Mucosa of descending colon (tissue), 3 donors: ENCODE measurements around the gene ZFP57. TPM values are rescaled to one million over a fixed set of nuclear protein-coding genes. Genes with fewer than 3 reads are reported as not detected.

Experiments used
- ATAC-seq: fragments of 200-7000 bp; cut with Tn5 transposase; one replicate; pipeline ENCODE4 v1.9.1; 2020; ENCODE audit warnings: mild to moderate bottlenecking, moderate library complexity
- DNase-seq, 3 donors: peaks; one replicate each; pipeline ENCODE4 v3.0.0-alpha.2; 2020
- H3K36me3 ChIP-seq: fragments of 200-600 bp; one replicate; pipeline ENCODE4 v1.8.0; 2021; ENCODE audit warnings: low read depth, mild to moderate bottlenecking
- H3K4me1 ChIP-seq: fragments of 200-600 bp; one replicate; pipeline ENCODE4 v1.8.0; 2021; ENCODE audit warnings: low read depth, mild to moderate bottlenecking
- H3K4me3 ChIP-seq: fragments of 200-600 bp; one replicate; pipeline ENCODE4 v1.8.0; 2021; ENCODE audit warnings: mild to moderate bottlenecking
- H3K9me3 ChIP-seq: fragments of 200-600 bp; one replicate; pipeline ENCODE4 v1.8.0; 2021; ENCODE audit warnings: mild to moderate bottlenecking
- intact Hi-C, 2 donors: fragments of 100-400 bp; cut with DNase I in 1 of 2; cut with micrococcal nuclease in 1 of 2; formaldehyde crosslinking; loops; one replicate each; pipeline versions ENCODE4 v1.11.0 to v1.11.1; 2022; cut with DNase I, micrococcal nuclease
- total RNA-seq, 3 donors: library from RNA; stranded (reverse); fragmentation: NEBNext Ultra II Directional in 2 of 3; extraction: Animal tissue kit (Norgen Biotek cat#: 25700) in 2 of 3; gene quantifications; one replicate each; pipeline versions ENCODE4 v1.2.1 to v1.2.4, GENCODE V29; 2021 to 2023
- TF ChIP-seq, protein P1 (sequence below): fragments of 200-600 bp; IDR thresholded peaks from one replicate; pipeline ENCODE4 v1.8.0; 2022; ENCODE audit warnings: antibody characterized with exemption, mild to moderate bottlenecking
- donor health status: DM: no; HTN: no; CAD: no; lungs with moderate emphysema.
- donor health status: DM: no; HTN: no; CAD: no.
- donor health status: DM: no; HTN: yes; CAD: no.

ZFP57 gene
- total RNA-seq, 3 donors from 2014 or later, result not detected

DNA sequence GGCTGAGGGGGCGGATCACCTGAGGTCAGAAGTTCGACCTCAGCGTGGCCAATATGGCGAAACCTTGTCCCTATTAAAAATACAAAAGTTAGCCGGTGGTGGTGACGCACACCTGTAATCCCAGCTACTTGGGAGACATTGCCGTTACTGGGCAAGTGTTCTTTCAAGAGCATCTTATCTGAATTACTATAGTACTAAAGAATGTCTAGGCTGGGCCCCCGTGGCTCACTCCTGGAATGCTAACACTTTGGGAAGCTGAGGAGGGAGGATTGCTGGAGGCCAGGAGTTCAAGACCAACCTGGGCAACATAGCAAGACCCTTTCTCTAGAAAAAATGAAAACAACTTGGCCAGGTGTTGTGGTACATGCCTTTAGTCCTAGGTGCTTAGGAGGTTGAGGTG, 859 bp upstream of the ZFP57 start:
- TF ChIP-seq, protein P1, sequence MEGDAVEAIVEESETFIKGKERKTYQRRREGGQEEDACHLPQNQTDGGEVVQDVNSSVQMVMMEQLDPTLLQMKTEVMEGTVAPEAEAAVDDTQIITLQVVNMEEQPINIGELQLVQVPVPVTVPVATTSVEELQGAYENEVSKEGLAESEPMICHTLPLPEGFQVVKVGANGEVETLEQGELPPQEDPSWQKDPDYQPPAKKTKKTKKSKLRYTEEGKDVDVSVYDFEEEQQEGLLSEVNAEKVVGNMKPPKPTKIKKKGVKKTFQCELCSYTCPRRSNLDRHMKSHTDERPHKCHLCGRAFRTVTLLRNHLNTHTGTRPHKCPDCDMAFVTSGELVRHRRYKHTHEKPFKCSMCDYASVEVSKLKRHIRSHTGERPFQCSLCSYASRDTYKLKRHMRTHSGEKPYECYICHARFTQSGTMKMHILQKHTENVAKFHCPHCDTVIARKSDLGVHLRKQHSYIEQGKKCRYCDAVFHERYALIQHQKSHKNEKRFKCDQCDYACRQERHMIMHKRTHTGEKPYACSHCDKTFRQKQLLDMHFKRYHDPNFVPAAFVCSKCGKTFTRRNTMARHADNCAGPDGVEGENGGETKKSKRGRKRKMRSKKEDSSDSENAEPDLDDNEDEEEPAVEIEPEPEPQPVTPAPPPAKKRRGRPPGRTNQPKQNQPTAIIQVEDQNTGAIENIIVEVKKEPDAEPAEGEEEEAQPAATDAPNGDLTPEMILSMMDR, result no peak
- Histone ChIP-seq H3K9me3 (no peaks in the 10 kb centered on the region), H3K4me1 (no peaks in the 10 kb centered on the region), H3K36me3 (no peaks in the 10 kb centered on the region), H3K4me3 (no peak overlapping the region)
- ATAC-seq (no peak), DNase-seq (no peak)
- intact Hi-C loops, result no loop called here

DNA sequence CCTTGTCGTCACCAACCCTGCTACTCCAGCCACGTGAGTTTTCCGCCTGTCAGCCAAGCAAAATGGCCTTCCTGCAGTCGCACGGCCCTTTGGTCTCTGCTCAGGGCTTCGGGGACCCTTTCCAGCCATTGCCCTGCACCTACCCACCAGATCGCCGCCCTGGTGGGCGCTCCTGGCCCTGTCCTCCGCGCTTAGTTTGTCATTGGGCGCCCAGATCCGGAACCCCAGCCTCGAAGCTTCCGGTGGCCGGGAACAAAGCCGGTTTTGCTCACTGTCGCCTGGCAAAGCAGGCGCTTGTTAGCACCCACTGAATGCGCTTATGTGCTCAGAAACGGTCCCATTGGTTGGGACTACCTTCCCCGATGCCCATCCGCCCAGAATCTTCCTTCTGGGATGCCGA, 536 bp downstream of the ZFP57 start:
- Histone ChIP-seq H3K36me3 (no peaks in the 10 kb centered on the region), H3K9me3 (no peaks in the 10 kb centered on the region), H3K4me3 (no peak overlapping the region), H3K4me1 (no peaks in the 10 kb centered on the region)
- TF ChIP-seq, protein P1, result no peak
- intact Hi-C loops, result no loop called here
- no peak for ATAC-seq
- no peak for DNase-seq

DNA sequence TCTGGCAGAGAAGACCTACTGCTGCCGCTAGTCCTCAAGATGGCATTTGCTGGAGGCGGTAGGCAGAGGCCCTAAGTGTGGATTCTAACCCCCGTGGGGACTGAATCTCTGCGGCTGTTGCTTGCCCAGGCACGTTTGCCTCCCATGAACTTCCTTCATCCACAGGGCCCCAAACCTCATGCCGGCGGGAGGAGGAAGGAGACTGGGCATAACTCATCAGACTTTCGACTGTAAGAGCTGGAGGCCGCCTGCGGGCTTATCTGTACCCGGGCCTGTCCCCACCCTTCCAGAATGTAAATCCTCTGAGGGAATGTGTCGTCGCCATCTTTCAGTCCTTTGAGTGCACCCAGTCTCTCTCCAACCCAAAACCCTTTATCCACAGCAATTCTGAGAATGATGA, 990 bp downstream of the ZFP57 start:
- intact Hi-C loops, result no loop called here
- H3K9me3 ChIP-seq, result no peaks in the 10 kb centered on the region
- ATAC-seq (no peak), DNase-seq (no peak)
- no peaks in the 10 kb centered on the region for H3K4me1 ChIP-seq
- no peak overlapping the region for H3K4me3 ChIP-seq
- H3K36me3 ChIP-seq, result no peaks in the 10 kb centered on the region
- TF ChIP-seq, protein P1, result no peak

DNA sequence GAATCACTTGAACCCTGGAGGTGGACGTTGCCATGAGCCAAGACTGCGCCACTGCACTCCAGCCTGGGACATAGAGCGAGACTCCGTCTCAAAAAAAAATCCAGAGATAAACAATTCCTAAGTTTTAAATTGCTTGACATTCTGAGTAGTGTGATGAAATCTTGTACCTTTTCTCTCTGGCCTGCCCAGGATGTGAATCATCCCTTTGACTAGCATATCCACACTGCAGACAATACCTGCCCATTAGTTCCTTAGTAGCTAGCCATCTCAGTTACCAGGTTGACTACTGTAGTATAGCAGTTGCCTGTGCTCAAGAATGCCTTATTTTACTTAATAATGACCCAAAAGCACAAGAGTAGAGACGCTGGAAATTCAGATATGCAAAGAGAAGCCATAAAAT, 2.8 kb downstream of the ZFP57 start:
- Histone ChIP-seq H3K36me3 (no peaks in the 10 kb centered on the region), H3K9me3 (no peaks in the 10 kb centered on the region), H3K4me3 (no peak overlapping the region), H3K4me1 (no peaks in the 10 kb centered on the region)
- no peak for ATAC-seq
- DNase-seq, result no peak
- TF ChIP-seq, protein P1, result no peak
- intact Hi-C loops, result no loop called here

DNA sequence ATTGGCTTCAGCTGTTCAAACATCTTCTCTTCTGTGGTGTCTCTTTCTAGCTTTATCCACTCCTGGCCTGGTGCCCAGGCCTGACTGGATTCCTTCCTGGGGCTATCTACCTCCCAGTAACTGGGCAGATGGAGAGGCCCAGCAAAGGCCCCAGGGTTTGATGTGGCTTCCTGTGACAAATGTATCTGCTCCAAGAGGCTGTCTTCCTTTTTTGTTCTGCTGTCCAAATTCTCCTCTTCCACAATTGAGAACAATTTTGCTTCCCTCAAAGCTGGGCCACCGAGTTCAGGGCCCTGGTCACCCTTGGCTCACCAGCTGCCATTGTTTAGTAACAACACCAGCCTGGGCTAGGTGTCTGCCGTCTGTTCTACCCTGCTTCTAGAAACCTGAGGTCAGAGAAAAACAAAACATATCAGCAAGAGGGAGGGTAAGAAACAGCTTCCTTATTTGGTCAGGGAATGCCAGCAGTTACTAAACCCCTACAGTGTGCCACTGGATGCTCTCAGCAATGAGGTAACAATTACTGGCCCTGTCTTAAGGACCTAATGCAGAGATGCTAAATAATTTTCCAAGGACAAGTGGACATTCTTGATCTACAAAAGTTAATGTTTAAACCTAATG, 3.9 kb downstream of the ZFP57 start:
- no peaks in the 10 kb centered on the region for H3K4me1 ChIP-seq
- no peaks in the 10 kb centered on the region for H3K36me3 ChIP-seq
- H3K9me3 ChIP-seq, result no peaks in the 10 kb centered on the region
- ATAC-seq (no peak), DNase-seq (no peak)
- intact Hi-C loops, result no loop called here
- TF ChIP-seq, protein P1, result no peak
- H3K4me3 ChIP-seq, result no peak overlapping the region

DNA sequence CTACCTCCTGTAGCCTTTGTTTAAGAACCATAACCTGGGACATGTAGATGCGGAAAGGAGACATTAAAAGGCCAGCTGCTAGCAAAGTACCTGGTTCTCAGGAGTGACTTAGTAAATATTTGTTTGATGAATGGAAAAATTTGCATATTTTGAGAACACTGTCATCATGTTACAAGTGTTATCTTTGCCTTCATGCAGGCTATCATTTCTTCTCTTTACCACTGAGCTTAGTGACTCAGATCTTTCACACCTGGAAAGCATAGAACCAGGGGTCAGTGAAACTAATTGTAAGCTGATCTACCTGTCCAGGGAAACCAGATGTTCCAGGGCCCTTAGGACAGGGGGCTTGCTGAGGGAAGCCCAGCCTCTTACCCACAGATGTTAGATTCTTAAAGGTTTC, 5.4 kb downstream of the ZFP57 start:
- intact Hi-C loops, result no loop called here
- TF ChIP-seq, protein P1, result no peak
- Histone ChIP-seq H3K36me3 (no peaks in the 10 kb centered on the region), H3K9me3 (no peaks in the 10 kb centered on the region), H3K4me1 (no peaks in the 10 kb centered on the region), H3K4me3 (no peak overlapping the region)
- DNase-seq (no peak), ATAC-seq (no peak)
